Fibroblast of skin of scalp (primary cell): Measurements from ENCODE around the gene FNIP2.
"Not testable (repeated sequence)": the region's sequence is repeated elsewhere in the genome, so short reads cannot be mapped to it uniquely, and the experiment has no call there.

Experiments
- DNase-seq: peaks from one replicate; pipeline ENCODE4 v3.0.0-alpha.2; 2013

The FNIP2 gene

DNA sequence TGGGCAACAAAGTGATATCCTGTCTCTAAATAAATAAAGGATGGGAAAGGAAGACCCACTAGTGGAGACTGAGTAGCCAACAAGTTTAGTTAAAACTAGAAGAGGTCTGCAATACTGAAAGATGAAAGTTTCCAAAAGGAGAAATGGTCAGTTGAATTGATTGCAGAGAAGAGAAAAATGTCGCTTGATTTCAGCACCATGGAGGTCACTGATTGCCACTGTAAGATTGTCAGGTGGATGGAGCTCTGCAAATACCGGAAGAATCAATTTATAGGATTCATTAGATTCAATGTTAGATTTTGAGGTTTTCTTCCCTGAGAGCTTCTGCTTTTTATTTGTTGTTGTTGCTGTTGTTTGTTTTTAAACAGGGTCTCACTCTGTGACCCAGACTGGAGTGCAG is 5.4 kb upstream of the FNIP2 start:
- DNase-seq, result no peak

DNA sequence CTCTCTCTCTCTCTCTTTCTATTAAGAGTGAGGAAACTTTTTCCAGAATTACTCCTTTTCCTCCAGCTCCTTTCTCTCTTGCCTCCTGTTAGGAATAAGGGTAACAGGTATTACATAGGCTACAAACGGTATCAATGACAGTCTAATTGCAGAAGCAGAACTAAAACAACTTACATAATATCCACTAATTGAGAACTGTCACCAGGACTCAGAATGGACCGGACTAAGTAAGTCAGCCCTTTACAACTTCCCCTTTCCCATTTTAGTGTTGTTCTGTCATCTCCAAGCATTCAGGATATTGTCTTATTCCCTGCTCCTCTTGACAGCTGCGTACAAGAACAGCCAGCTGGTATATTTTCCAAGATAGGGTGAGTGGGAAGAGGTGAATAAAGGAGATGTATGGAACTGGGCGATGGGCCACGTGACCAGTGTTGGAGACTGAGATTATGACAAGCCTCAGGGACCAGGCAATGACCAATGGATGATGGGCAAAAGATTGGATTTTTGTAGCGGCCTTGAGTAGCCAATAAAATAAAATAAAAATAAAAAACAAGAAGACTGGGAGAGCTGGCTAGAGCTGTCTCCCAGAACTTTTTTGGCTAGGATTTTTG is 2.3 kb upstream of the FNIP2 start:
- no peak for DNase-seq

DNA sequence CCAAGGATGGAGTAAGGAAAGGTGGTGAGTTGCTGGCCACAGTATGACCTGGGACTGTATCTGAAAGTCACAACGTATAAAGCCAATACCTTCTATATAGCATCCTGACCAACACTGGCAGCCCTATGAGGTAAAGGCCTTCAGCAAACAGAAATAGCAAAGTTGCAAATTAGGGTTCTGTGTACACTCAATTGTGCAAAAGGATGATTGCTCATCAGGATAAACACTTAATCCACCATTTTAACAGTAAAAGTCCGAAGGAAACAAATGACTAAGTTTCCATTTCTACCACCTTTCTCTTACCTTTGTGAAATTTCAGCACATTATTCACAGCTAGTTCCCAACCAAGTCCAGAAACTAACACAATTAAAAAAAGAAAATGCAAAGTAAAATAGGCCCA is 1.4 kb upstream of the FNIP2 start:
- DNase-seq, result no peak

DNA sequence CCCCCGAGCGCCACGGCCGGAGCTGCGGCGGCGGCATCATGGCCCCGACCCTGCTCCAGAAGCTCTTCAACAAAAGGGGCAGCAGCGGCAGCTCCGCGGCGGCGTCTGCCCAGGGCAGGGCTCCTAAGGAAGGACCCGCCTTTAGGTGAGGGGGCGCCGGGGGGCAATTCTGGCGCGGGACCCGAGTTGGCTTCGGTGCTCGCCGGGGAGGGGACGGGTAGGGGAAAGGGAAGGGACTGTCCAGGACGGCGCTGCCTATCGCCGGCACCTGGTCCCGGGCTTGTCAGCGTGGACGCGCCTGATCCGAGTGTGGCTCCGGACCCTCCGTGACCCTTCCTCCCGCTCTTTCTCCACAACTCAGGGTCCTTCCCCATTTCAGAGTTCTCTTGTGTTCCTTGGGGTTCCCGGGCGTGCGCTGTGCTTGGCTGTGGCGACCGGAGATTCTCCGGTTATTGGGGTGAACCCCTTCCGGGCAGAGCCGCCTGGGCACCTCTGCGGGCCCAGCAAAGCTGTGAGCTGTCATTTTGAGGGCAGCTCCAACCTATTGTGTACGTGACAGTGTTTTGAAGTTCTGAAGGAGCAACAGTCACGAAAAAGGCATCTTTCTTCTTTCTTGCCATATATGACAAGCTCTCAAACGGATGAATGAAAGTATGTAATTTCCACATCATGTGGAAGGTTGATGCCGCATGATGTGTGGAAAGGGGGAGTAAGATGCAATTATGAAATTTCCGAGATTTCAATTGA is 522 bp downstream of the FNIP2 start:
- peak; percentile 50 for DNase-seq

DNA sequence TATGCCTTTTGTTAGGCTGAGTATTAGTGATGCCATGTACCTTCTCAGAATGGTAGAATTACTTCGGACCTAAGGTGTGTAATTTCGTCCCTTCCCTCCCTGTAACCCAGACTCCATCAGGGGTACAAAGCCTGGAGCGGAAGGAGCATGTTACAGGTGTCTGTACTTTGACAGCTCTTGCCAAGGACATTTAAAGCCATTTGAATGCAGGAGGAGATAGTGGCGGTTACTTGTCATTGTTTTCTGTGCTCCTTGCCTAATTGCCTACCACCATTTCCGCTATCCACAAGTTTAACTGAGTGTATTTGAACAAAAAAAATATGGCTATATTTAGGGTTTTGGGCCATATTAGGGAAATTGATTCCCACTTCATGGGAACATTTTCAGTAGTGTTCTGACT is 1.8 kb downstream of the FNIP2 start:
- no peak for DNase-seq

DNA sequence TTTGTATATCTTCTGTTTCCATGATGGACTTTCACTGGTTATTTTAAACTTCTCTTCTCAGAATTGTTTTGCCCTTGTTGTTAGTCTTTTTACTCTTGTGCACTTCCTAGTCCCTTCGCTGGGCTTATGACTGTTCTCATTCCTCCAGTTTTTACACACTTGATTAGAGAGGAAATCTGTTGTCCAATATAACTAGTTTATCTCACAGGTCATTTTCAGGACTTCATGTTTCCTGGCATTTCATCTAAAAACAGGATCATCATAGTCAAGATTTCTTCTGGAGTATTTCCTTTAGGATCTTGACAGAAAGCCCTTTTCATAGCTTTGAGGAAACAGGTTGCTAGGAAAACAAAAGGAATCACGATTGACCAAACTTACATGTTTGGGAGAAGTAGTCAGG is 3.0 kb downstream of the FNIP2 start:
- no peak for DNase-seq

DNA sequence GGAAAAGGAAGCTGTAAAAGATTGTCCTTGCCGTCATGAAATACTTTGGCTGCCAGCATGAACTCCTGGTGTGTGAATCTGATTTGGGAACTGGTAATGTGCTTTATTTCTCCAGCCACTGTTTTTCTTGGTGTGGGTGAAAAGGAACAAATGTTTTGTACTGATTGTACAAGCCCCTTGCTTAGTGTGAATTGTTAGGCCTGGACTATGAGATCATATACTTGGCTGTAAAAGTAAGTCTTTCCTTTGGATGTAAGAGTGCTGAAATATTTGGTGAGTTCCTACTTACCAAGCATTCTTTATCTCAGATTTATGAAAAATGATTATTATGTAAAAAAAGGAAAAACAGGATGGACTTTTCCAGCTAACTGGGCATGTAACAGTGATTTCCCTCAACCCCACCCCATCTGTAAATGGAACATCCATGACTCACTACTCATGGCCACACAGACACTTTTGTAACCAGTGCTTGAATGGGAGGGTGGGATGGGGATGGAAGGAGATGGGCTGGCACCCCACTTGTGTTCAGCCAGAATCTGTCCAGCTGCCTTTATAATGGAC is 6.3 kb downstream of the FNIP2 start:
- DNase-seq, result peak; percentile 67

DNA sequence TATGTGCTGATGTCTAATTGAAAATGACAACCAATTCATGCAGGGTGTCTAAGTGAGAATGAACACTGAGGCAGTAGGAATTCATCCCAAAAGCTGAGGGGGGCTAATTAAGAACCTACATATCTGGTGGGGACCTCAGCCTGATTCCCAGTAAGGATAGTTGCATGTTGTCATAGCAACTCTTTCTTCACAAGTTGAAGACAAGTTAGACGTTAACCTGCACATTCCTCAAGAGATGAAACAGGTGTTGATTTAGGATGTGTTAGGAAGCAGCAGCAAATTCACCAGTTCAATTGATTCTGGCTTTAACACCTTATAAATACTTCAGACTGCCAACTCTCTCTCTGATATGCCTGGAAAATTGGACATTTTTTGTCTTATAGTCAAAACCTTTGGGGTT is 7.3 kb downstream of the FNIP2 start:
- no peak for DNase-seq

DNA sequence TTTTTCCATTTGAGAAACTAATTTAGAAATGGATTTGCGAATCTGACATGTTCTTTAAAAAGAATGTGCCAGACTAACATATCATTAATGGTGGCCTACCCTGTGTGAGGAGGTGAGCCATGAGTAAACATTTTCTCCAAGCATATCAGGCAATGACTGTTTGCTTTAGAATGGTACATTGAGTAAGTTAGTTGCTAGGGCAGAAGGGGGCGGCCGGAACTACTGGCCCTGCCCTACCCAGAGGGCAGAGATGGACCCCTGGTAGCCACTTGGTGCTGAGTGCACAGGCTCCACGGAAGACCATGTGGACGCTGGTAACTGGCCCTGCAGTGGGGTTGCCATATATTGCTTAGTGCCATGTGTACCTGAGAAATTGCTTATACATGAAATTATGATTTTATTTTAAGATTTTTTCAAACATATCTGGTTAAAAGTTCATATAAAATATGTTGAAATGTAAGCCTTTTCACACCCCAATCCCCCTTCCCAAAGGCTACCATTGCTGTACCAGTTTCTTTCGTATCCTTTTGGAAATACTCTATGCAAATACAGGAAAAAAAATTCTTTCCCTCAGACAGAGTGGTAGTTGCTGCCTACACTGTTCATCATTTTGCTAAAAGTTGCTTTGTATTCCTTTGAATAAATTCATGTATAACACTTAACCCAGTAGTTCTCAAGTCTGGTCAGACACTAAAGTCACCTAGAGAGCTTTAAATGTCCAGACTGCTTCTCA is 8.8 kb downstream of the FNIP2 start:
- DNase-seq, result no peak

DNA sequence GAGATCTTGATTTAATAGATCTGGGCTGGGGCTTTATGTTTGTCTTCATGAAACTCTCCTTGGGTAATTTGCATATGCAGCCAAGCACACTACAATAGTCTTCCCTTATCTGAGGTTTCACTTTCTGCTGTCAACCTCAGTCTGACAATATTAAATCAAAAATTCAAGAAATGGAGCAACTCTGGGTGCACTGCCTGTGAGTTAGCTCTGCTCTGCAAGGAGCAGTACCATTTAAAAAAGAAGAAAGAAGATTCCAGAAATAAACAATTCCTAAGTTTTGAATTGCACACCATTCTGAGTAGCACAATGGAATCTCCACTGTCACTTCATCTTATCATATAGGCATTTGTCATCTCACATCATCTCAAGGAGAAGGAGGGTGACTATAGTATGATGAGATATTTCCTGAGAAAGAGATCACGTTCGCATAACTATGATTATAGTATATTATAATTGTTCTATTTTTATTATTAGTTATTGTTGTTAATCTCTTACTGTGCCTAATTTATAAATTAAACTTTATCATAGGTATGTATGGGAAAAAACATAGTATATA is 9.4 kb downstream of the FNIP2 start:
- DNase-seq, result no peak

DNA sequence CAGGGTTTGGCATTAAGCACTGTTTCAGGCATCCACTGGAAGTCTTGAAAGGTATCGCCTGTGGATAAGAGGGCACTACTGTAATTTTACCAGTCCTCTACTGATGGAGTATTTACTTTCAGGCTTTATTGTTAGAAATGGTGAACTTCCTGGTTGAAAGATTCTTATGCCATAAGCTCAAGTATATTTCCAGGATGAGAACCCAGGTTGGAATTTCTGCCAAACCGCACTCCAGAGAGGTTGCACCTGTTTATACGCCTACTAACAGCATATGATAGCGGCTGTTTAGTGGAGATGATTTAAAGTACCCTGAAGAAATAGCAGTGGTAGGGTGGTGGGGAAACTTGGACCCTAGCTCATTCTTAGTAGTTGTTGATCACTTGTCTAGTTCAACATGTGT is 9.9 kb downstream of the FNIP2 start:
- DNase-seq, result no peak

DNA sequence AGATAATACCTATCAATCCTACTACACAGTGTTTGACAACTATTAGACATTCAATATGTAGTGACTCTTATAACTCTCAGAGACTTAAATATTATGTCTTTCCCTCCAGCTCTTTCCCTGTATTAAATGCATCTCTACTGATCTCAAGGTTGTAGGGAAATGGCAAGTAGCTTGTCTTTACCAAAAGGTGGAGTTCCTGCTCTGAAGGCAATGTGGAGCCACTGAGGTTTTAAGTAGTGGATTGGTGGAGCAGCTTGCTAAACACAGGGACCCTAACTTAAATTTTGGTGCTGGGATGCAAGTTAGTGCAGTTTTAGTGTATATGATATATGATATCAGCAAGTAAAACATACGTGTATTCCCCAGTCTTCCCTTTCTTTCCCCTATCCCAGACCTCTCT is 13.1 kb downstream of the FNIP2 start:
- no peak for DNase-seq

DNA sequence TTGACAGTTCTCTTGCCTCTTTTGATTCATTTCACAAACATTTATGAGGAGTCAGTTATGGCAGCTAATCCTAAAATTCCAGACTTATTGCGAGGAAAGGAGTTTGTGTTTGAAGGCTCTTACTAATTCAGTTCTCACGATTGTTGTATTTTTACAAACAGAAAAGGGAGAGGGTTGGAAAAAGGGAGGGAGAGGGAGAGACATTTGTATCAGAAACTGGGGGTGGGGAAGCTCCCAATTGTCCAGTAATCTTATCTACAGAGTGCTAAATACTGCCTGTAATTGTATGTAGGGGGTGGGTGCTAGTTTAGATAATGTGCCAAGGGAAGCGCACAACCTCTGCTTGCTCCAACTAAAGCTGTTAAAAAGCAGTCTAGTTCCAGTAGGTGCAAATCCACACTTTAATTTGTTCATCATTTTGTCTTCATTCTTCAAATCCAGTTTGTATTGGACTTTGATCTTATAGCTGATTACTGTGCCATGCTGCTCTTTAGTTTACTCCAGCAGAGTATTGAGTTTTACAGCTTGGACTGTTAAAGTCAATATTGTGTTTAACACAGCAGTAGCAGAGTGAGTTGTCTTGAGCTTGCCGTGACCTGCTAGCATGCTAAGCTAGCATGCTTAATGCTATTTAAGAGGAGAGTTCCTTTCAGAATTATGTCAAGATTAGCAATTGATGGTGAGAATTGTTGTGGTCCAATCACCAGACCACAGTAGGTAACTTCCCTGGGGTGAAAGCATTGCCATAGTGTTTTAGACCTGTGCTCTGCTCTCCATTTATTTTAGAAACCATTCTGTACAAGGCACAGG is 13.9 kb downstream of the FNIP2 start:
- peak; percentile 74 for DNase-seq

DNA sequence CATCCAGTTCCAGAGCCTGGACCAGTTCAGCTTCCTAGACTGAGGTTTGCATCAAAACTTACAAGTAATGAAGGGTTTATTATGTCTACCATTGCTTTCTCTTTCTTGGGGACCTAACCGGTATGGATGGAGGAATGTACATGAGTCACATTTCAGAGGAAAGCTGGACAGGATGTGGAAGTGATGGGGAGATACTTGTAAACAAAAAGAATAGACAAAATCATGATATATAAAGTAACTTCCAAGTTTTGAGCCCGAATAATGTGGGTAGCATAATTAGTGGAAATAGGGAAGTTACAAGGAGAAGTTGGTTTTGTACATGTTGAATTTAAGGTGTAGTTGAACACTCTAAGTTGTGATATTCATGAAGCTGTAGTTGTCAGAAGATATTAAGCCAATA is 15.0 kb downstream of the FNIP2 start:
- peak; percentile 58 for DNase-seq

DNA sequence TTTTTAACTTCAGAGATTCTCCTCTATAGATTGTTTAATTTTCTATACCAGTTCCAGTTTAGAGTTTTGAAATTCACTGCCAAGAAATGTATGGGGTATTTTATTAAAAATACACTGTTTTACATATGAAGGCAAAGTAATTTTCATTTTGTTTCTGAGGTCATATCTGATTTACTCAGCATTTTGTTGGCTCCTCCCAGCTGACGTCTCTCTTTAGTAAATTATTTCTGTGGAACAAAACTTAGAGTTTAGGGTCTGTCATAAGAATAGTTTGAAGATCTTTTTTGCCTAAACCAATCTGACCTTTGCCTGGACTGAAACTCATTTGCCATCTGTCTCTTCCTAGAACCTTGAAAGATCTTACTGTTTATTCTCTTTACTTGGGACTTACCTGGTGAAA is 16.9 kb downstream of the FNIP2 start:
- DNase-seq, result no peak

DNA sequence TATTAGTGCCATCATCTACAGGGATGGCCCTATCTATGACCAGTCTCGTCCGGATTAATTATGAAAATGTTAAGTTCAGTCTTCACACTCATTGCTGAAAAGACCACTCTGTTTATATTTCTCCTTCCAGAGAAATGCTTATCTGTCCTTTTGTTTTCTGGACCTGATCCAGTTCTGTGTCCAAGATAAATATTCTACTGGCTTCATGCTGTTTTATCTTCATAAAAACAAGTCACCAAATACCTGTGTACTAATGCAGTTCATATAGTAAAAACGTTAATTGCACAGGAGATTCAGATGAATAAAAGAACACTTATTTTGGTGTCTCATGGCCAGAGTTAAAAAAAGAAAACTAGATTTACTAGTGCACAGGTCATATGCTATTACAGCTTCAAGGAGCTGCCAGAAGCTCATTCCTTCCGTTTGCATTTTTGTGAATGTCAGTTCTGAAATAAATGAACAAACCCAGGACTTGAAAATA is 17.3 kb downstream of the FNIP2 start:
- no peak for DNase-seq

DNA sequence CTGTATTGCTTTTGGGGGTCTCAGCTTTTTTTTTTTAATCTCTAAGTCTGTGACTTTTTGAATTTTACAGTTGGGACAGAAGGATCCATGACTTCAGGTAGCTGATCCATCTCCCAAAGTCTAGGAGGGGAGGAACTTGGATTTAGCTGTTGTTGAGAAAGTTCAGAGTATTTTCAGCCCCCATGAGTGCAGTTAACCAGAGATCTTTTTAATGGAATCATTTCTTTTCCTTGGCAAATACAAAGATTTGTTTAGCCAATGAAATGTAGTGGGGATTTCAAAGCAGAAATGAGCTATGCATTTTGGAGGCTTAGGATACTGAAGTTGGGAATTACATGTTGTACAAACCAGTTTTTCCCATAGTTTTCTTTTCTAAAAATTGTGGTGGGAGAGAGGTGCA is 18.1 kb downstream of the FNIP2 start:
- DNase-seq, result no peak

DNA sequence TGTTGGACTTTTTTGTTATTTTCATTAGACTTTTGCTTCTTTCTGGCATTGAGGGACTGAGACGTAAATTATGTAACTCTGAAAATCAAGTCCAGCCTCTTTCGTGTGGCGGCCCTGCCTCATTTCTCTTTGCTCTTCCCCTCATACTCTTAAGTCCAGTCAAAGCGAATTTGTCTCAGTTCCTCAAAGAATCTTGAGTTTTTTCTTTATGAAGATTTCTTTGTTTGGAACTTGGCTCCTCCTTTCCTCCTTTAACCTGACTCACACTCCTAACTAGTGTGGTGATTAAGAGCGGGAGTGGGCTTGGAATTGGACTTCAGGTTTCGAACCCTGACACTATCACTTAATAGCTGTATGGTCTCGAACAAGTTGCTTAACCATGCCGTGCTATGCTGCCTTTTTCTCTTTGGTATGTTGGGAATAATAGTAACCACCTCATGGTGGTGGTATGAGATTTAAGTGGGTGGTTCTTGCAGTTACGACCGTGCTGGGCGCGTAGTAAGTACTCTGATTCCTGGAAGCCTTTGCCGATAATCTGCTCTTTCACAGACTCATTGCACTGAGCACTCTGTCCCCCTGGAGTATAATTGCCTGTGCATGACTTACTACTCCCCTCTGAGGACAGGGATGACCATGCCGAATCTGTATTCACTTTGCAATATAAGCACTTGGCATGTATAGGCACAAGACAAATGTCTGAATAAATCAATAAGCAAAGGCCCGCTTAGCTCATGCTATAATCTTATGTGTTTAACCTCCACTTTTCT is 19.1 kb downstream of the FNIP2 start:
- DNase-seq, result no peak

DNA sequence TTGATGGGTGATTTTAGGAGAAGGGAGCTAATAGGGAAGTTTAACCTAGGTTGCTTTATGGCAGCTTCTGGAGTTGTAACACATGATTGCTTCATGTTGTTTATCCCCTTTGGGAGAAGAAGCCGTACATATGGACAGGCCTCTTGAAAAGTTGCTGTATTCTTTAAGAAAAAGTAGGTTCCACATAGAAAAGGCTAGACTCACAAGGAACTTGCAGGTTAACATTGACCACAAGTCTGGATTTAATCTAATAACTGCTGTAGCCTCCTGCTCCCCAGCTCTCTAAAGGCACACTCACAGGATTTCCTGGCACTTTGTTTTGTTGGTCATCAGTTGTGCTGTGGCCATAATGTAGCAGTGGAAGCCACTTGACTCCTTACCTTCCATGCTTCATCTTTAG is 19.7 kb downstream of the FNIP2 start:
- no peak for DNase-seq

DNA sequence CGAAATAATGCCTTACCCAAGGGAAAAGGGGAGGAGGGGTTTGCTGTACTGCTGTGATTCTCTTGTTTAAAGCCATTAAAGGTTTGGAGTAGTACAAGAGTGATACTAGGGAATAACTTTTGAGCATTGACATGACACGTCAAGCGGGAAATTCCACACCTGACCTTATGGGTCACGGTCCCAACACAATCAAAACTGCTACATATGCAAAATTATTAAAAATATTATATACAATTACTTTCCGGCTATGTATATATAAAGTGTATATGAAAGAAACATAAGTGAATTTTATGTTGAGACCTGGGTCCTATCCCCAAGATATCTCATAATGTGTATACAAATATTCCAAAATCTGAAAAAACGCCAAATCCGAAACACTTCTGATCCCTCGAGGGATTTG is 21.0 kb downstream of the FNIP2 start:
- no peak for DNase-seq

DNA sequence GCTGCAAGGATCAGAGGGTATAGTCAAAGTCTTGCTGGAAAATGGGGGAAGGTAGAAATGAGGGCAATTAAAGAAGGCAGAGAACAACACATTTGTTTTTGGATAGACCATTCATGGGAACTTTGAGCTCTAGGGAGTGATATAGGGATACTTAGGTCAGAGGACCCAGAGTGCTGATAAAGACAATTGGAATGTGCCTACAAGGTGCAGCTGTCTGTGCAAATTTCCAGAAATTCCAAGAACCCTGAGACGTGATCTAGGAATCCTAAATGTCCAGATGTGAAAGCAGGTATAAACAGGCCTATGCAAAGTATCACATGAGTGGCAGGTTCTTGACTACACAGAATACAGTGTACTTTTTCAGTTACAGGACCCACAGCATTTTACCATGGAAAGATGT is 24.2 kb downstream of the FNIP2 start:
- DNase-seq, result no peak

DNA sequence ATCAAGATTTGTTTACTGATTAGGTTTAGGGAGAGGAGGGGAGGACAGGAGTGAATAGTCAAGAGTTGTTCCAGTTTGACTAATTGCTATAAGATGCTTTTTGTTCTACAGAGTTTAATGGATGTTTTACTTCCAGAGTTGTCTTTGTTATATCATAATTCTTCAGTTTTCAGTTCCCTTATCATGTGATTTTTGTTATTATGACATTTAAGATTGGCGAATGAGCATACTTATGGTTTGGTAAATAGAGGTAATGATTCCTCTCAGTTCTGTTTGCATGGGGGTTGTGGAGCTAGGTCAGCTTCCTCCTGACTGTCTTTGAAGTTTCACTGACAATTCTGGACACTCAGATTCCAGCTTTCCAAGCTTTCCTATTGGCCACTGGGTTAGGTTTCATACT is 24.6 kb downstream of the FNIP2 start:
- DNase-seq, result not testable (repeated sequence)
